DND-41 (cell line): ENCODE measurements around the gene WDR49.

ENCODE experiments used
- ATAC-seq: fragments of 200-7000 bp; cut with Tn5 transposase; 3 replicates; pipeline ENCODE4 v1.9.1; 2021; ENCODE audit warnings: low read depth; ENCODE audit not compliant: insufficient read depth
- DNase-seq: peaks from one replicate; pipeline ENCODE4 v3.0.0-alpha.2; 2020
- H2AFZ ChIP-seq: 2 replicates; pipeline ENCODE4 v1.6.0; 2012; ENCODE audit warnings: low read depth, low read length
- H3K27ac ChIP-seq: 2 replicates; pipeline ENCODE4 v1.5.1; 2012; ENCODE audit warnings: low read length, inconsistent platforms
- H3K27me3 ChIP-seq: fragments of 200-600 bp; sonication (generic); 2 replicates; pipeline ENCODE4 v1.6.0; 2012; ENCODE audit warnings: low read length, mild to moderate bottlenecking, inconsistent platforms; ENCODE audit not compliant: insufficient read depth, poor library complexity
- H3K36me3 ChIP-seq: 2 replicates; pipeline ENCODE4 v1.5.1; 2012; ENCODE audit warnings: low read length, inconsistent platforms; ENCODE audit not compliant: insufficient read depth
- H3K4me1 ChIP-seq: 2 replicates; pipeline ENCODE4 v1.5.1; 2012; ENCODE audit warnings: mild to moderate bottlenecking, low read length; ENCODE audit not compliant: insufficient read depth
- H3K4me2 ChIP-seq: 2 replicates; pipeline ENCODE4 v1.6.0; 2012; ENCODE audit warnings: mild to moderate bottlenecking, moderate library complexity, low read length, inconsistent platforms; ENCODE audit not compliant: insufficient read depth
- H3K4me3 ChIP-seq, 2 experiments: fragments of 200-600 bp in 1 of 2; shearing (Covaris generic) in 1 of 2; 2 replicates each; pipeline ENCODE4 v1.5.1; 2012 to 2016; ENCODE audit warnings: inconsistent platforms in 2 of 2, low read length in 2 of 2, mild to moderate bottlenecking in 2 of 2, low read depth in 1 of 2, moderate library complexity in 1 of 2
- H3K79me2 ChIP-seq: 2 replicates; pipeline ENCODE4 v1.6.0; 2012; ENCODE audit warnings: low read length, inconsistent platforms; ENCODE audit not compliant: insufficient read depth
- H3K9ac ChIP-seq: 2 replicates; pipeline ENCODE4 v1.6.0; 2012; ENCODE audit warnings: low read depth, mild to moderate bottlenecking, inconsistent platforms, low read length, moderate library complexity
- H3K9me3 ChIP-seq: 2 replicates; pipeline ENCODE4 v1.5.1; 2012; ENCODE audit warnings: low read length, moderate library complexity, mild to moderate bottlenecking, inconsistent platforms; ENCODE audit not compliant: insufficient read depth, severe bottlenecking
- H4K20me1 ChIP-seq: 2 replicates; pipeline ENCODE4 v1.6.0; 2012; ENCODE audit warnings: low read length; ENCODE audit not compliant: insufficient read depth
- CTCF ChIP-seq: IDR thresholded peaks from 2 replicates; pipeline ENCODE4 v1.5.1; 2012; ENCODE audit warnings: borderline replicate concordance, low read length, moderate library complexity, mild to moderate bottlenecking; ENCODE audit not compliant: poor library complexity, severe bottlenecking; ENCODE audit errors: extremely low read depth
- EZH2 ChIP-seq: IDR thresholded peaks from 3 replicates; pipeline ENCODE4 v1.6.1; 2012; ENCODE audit warnings: borderline replicate concordance, low read depth, mild to moderate bottlenecking, moderate library complexity, low read length, inconsistent platforms; ENCODE audit not compliant: severe bottlenecking

The WDR49 gene

DNA sequence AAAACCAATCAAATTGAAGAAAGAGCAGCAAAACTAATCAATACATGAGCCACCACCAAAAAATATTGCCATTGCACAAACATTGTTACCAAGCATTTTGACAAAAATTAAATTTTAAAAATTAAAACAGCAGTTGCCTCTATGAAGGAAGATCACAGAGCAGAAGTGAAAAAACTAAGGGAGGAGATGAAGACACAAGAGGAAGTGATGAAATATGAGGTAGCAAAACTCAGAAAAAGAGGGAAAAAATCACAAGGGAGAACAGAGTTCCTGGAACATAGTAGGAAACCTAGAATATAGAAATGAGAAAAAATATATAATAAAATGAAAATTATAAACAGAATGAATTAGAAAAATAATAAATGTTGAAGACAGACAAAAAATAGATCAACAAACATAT, 172.6 kb downstream of the WDR49 start:
- Histone ChIP-seq H3K27ac (no peak overlapping the region), H3K4me3 (no peak overlapping the region), H3K9ac (no peak overlapping the region), H4K20me1 (no peaks in the 10 kb centered on the region), H2AFZ (no peak overlapping the region), H3K4me2 (no peak overlapping the region), H3K79me2 (no peaks in the 10 kb centered on the region), H3K27me3 (no peaks in the 10 kb centered on the region), H3K4me1 (no peaks in the 10 kb centered on the region), H3K9me3 (no peaks in the 10 kb centered on the region), H3K36me3 (no peaks in the 10 kb centered on the region)
- TF ChIP-seq EZH2 = no peak
- no peak for TF ChIP-seq CTCF
- ATAC-seq = no peak
- no peak for DNase-seq

GRCh38 chr3:167480748-167481147, 173.0 kb downstream of the WDR49 start:
- Histone ChIP-seq H3K36me3 (no peaks in the 10 kb centered on the region), H3K27me3 (no peaks in the 10 kb centered on the region), H3K9me3 (no peaks in the 10 kb centered on the region), H3K27ac (no peak overlapping the region), H3K79me2 (no peaks in the 10 kb centered on the region), H4K20me1 (no peaks in the 10 kb centered on the region), H3K4me3 (no peak overlapping the region), H2AFZ (no peak overlapping the region), H3K9ac (no peak overlapping the region), H3K4me1 (no peaks in the 10 kb centered on the region), H3K4me2 (no peak overlapping the region)
- ATAC-seq (no peak), DNase-seq (no peak)
- TF ChIP-seq CTCF = no peak
- no peak for TF ChIP-seq EZH2

GRCh38 chr3:167473863-167474262, 179.9 kb downstream of the WDR49 start, which contains the start of gene SERPINI2:
Gene SERPINI2 (minus strand): TSS chr3:167474042. CDS start chr3:167471834, 2,208 bp downstream.
- TF ChIP-seq CTCF (no peak), EZH2 (no peak)
- H3K9ac ChIP-seq = no peak within 1 kb of the TSS
- no peak within 1 kb of the TSS for H3K27ac ChIP-seq
- no peaks in the 10 kb centered on the region for H3K4me1 ChIP-seq
- H4K20me1 ChIP-seq = no peaks in the 10 kb centered on the region
- no peaks in the 10 kb centered on the region for H3K9me3 ChIP-seq
- H3K4me3 ChIP-seq = no peak within 1 kb of the TSS
- DNase-seq (no peak), ATAC-seq (no peak)
- H3K4me2 ChIP-seq = no peak within 1 kb of the TSS
- no peaks in the 10 kb centered on the region for H3K36me3 ChIP-seq
- H3K79me2 ChIP-seq = no peaks in the 10 kb centered on the region
- H3K27me3 ChIP-seq = no peaks in the 10 kb centered on the region
- no peak within 1 kb of the TSS for H2AFZ ChIP-seq

GRCh38 chr3:167469381-167469780, 184.4 kb downstream of the WDR49 start:
- Histone ChIP-seq H3K9ac (no peak overlapping the region), H3K79me2 (no peaks in the 10 kb centered on the region), H4K20me1 (no peaks in the 10 kb centered on the region), H3K27me3 (no peaks in the 10 kb centered on the region), H3K4me1 (no peaks in the 10 kb centered on the region), H3K4me3 (no peak overlapping the region), H2AFZ (no peak overlapping the region), H3K9me3 (no peaks in the 10 kb centered on the region), H3K36me3 (no peaks in the 10 kb centered on the region), H3K4me2 (no peak overlapping the region), H3K27ac (no peak overlapping the region)
- TF ChIP-seq EZH2 = no peak
- no peak for TF ChIP-seq CTCF
- DNase-seq (no peak), ATAC-seq (no peak)
